B cell (primary cell): ENCODE data around the gene LIMS2. TPM values are rescaled to one million over a fixed set of nuclear protein-coding genes. Genes with fewer than 3 reads are reported as not detected.

Experiments
- ATAC-seq: fragments of 200-7000 bp; cut with Tn5 transposase; one replicate; pipeline ENCODE4 v1.10.0; 2021; ENCODE audit warnings: low read depth, mild to moderate bottlenecking, moderate number of reproducible peaks, moderate library complexity
- CTCF ChIA-PET: fragments of 350-600 bp; sonication (Branson Sonifier 250); formaldehyde crosslinking; loops from one replicate; lab custom pipeline; 2021; ENCODE audit warnings: antibody characterized with exemption, inconsistent platforms; lab: Charles Lee
- POLR2A ChIA-PET: fragments of 350-600 bp; sonication (Branson Sonifier 250); formaldehyde crosslinking; loops from one replicate; lab custom pipeline; 2021; ENCODE audit warnings: antibody characterized with exemption; lab: Charles Lee
- DNase-seq: peaks from one replicate; pipeline ENCODE4 v3.0.0; 2013
- H2AFZ ChIP-seq: 2 replicates; pipeline ENCODE4 v1.6.1; 2012; ENCODE audit warnings: mild to moderate bottlenecking, low read depth, low read length; ENCODE audit not compliant: insufficient read depth, poor library complexity, severe bottlenecking
- H3K27ac ChIP-seq, 2 donors: 1 replicate in 1 of 2; 2 replicates in 1 of 2; pipeline ENCODE4 v1.5.1; 2012 to 2013; ENCODE audit warnings: low read length in 2 of 2, mild to moderate bottlenecking in 2 of 2, moderate library complexity in 1 of 2
- H3K27me3 ChIP-seq, 4 experiments: fragments of 200-600 bp in 1 of 4; sonication (generic) in 1 of 4; replicated peaks in 1 of 4; 1 replicate in 2 of 4; 2 replicates in 2 of 4; pipeline versions ENCODE4 v1.6.1 to v1.7.0; 2013 to 2016; ENCODE audit warnings: low read length in 3 of 4, mild to moderate bottlenecking in 2 of 4, mixed read lengths in 1 of 4, moderate library complexity in 1 of 4; ENCODE audit not compliant: insufficient read depth in 4 of 4, control insufficient read depth in 3 of 4; ENCODE audit errors: control extremely low read depth in 1 of 4
- H3K36me3 ChIP-seq, 2 experiments: replicated peaks in 1 of 2; 1 replicate in 1 of 2; 2 replicates in 1 of 2; pipeline versions ENCODE4 v1.6.1 to v1.7.1; 2013; ENCODE audit warnings: low read length in 1 of 2; ENCODE audit not compliant: insufficient read depth in 2 of 2, control insufficient read depth in 1 of 2; ENCODE audit errors: control extremely low read depth in 1 of 2, extremely low read depth in 1 of 2
- H3K4me1 ChIP-seq, 2 donors: fragments of 200-600 bp in 1 of 2; sonication (generic) in 1 of 2; 1 replicate in 1 of 2; 2 replicates in 1 of 2; pipeline versions ENCODE4 v1.5.1 to v1.6.1; 2013 to 2017; ENCODE audit warnings: low read length in 2 of 2; ENCODE audit not compliant: control insufficient read depth in 2 of 2, insufficient read depth in 2 of 2
- H3K4me2 ChIP-seq: replicated peaks from 2 replicates; pipeline ENCODE3; 2012; ENCODE audit warnings: mild to moderate bottlenecking, low read depth, low read length; ENCODE audit not compliant: poor library complexity, severe bottlenecking
- H3K4me3 ChIP-seq, 5 experiments: fragments of 200-600 bp in 1 of 5; sonication (generic) in 1 of 5; 1 replicate in 3 of 5; 2 replicates in 2 of 5; pipeline versions ENCODE4 v1.5.1 to v1.7.0; 2011 to 2016; ENCODE audit warnings: low read length in 4 of 5, mild to moderate bottlenecking in 4 of 5, low read depth in 2 of 5, control low read depth in 1 of 5, moderate library complexity in 1 of 5; ENCODE audit not compliant: insufficient read depth in 1 of 5; ENCODE audit errors: control extremely low read depth in 1 of 5, extremely low read depth in 1 of 5
- H3K79me2 ChIP-seq: fragments of 200-600 bp; sonication (generic); one replicate; pipeline ENCODE4 v1.6.0; 2016; ENCODE audit warnings: low read length; ENCODE audit not compliant: control insufficient read depth, insufficient read depth
- H3K9ac ChIP-seq: fragments of 200-600 bp; sonication (generic); 2 replicates; pipeline ENCODE4 v1.6.1; 2017; ENCODE audit warnings: mild to moderate bottlenecking, low read length, moderate library complexity
- H3K9me3 ChIP-seq, 3 donors: one replicate each; pipeline versions ENCODE4 v1.6.1 to v1.7.1; 2013; ENCODE audit warnings: low read length in 2 of 3; ENCODE audit not compliant: control insufficient read depth in 2 of 3, insufficient read depth in 1 of 3; ENCODE audit errors: control extremely low read depth in 1 of 3
- H4K20me1 ChIP-seq: 2 replicates; pipeline ENCODE4 v1.6.0; 2012; ENCODE audit warnings: mild to moderate bottlenecking, low read length; ENCODE audit not compliant: insufficient read depth, control insufficient read depth, poor library complexity, severe bottlenecking
- H3K27ac Mint-ChIP-seq: one replicate; pipeline ENCODE4 v1.8.0; 2021; ENCODE audit warnings: mixed read lengths
- H3K27me3 Mint-ChIP-seq: one replicate; pipeline ENCODE4 v1.8.0; 2021; ENCODE audit warnings: mixed read lengths
- H3K4me1 Mint-ChIP-seq: one replicate; pipeline ENCODE4 v1.8.0; 2021; ENCODE audit warnings: mixed read lengths
- H3K4me3 Mint-ChIP-seq: one replicate; pipeline ENCODE4 v1.8.0; 2021; ENCODE audit warnings: mixed read lengths
- H3K9me3 Mint-ChIP-seq: one replicate; pipeline ENCODE4 v1.8.0; 2022; ENCODE audit warnings: mixed read lengths; ENCODE audit not compliant: insufficient read depth
- CTCF ChIP-seq: fragments of 200-600 bp; IDR thresholded peaks from one replicate; pipeline ENCODE4 v1.8.0; 2022; ENCODE audit warnings: antibody characterized with exemption, mild to moderate bottlenecking
- EZH2 ChIP-seq: IDR thresholded peaks from 2 replicates; pipeline ENCODE4 v1.6.1; 2012; ENCODE audit warnings: borderline replicate concordance, low read depth, mild to moderate bottlenecking, moderate library complexity, low read length; ENCODE audit not compliant: insufficient read depth, poor library complexity, severe bottlenecking
- WGBS: methylation state at CpG from one replicate; pipeline ENCODE4 v1.1.5; 2013; ENCODE audit warnings: missing lambda C conversion rate; ENCODE audit not compliant: insufficient coverage; 5-methylcytosine and 5-hydroxymethylcytosine counted together
- intact Hi-C: fragments of 100-400 bp; cut with micrococcal nuclease; formaldehyde crosslinking; loops from one replicate; pipeline ENCODE4 v1.10.0; 2022
- polyA plus RNA-seq: library from polyadenylated mRNA; depleted of rRNA; stranded (reverse); fragments of >200 nt; gene quantifications from 2 replicates; pipeline ENCODE4 v1.2.3, GENCODE V29; 2012
- total RNA-seq, 2 donors: library from RNA; stranded (reverse); fragments of 120-200 nt in 1 of 2; gene quantifications; 1 replicate in 1 of 2; 2 replicates in 1 of 2; pipeline versions ENCODE4 v1.2.3 to v1.2.4, GENCODE V29; 2013 to 2022

LIMS2 gene
- total and polyA plus RNA-seq, 2 donors (not counting 1 experiment from before 2014, with no cell fraction given) = 6.7 to 32.2 TPM

- Histone ChIP-seq H3K36me3 (no peaks in the 10 kb centered on the region), H3K27ac (no peak overlapping the region), H4K20me1 (no peaks in the 10 kb centered on the region), H3K9me3 (peaks cover 0 to 28% (median 9%) of the 10 kb centered on the region in 3 donors), H3K4me2 (no peak overlapping the region), H2AFZ (no peak overlapping the region), H3K79me2 (no peaks in the 10 kb centered on the region), H3K4me3 (no peak overlapping the region), H3K4me1 (peaks cover 5 to 25% of the 10 kb centered on the region in 2 donors), H3K27me3 (peaks cover 0 to under 1% (median 0%) of the 10 kb centered on the region in 4 experiments), H3K9ac (no peak overlapping the region)
- ChIA-PET POLR2A (interaction anchor here (0.9 kb wide), 1 partner anchor 23 kb away, joined by 3 read pairs; no protein-coding TSS in a partner anchor), CTCF (interaction anchor here (2.3 to 3.6 kb wide), 2 partner anchors 18 to 40 kb away, joined by 7 to 22 read pairs; no protein-coding TSS in a partner anchor)
- WGBS = 97% methylated on average over 8 of the region's 8 CpGs
- intact Hi-C loops = no loop called here
- ATAC-seq = no peak
- Mint-ChIP-seq H3K9me3 (peaks cover 9% of the 10 kb centered on the region), H3K4me1 (peaks cover 36% of the 10 kb centered on the region), H3K27ac (no peak overlapping the region), H3K27me3 (no peaks in the 10 kb centered on the region), H3K4me3 (no peak overlapping the region)
- no peak for DNase-seq
- TF ChIP-seq EZH2 = no peak
- no peak for TF ChIP-seq CTCF
Observed at GRCh38 chr2:127609818-127610217, 65.5 kb downstream of the LIMS2 start.

- ChIA-PET POLR2A (no interaction called here), CTCF (interaction anchor here (2.3 to 5.8 kb wide), 3 partner anchors 17 to 41 kb away, joined by 7 to 31 read pairs (median 22); no protein-coding TSS in a partner anchor)
- no peak overlapping the region for H3K9ac ChIP-seq
- peaks cover 5 to 25% of the 10 kb centered on the region in 2 donors for H3K4me1 ChIP-seq
- H3K79me2 ChIP-seq = no peaks in the 10 kb centered on the region
- intact Hi-C loops = no loop called here
- 78% methylated on average over 21 of the region's 24 CpGs for WGBS
- no peak overlapping the region for H3K27ac ChIP-seq
- peaks cover 35% of the 10 kb centered on the region for H3K4me1 Mint-ChIP-seq
- ATAC-seq (no peak), DNase-seq (no peak)
- H3K9me3 ChIP-seq = peaks cover 0 to 24% (median 9%) of the 10 kb centered on the region in 3 donors
- H4K20me1 ChIP-seq = no peaks in the 10 kb centered on the region
- no peaks in the 10 kb centered on the region for H3K36me3 ChIP-seq
- no peaks in the 10 kb centered on the region for H3K27me3 ChIP-seq
- no peak overlapping the region for H3K27ac Mint-ChIP-seq
- no peak overlapping the region for H3K4me3 Mint-ChIP-seq
- TF ChIP-seq CTCF = no peak
- no peak for TF ChIP-seq EZH2
- H3K4me2 ChIP-seq = no peak overlapping the region
- no peak overlapping the region for H2AFZ ChIP-seq
- peaks cover 9% of the 10 kb centered on the region for H3K9me3 Mint-ChIP-seq
- H3K27me3 Mint-ChIP-seq = no peaks in the 10 kb centered on the region
- H3K4me3 ChIP-seq = no peak overlapping the region
Observed at GRCh38 chr2:127609031-127609751, 66.1 kb downstream of the LIMS2 start.
